Osteocyte (in vitro differentiated cells): ENCODE data around the gene KRT79. TPM values are rescaled to one million over a fixed set of nuclear protein-coding genes. Genes with fewer than 3 reads are reported as not detected.

ENCODE experiments used
- DNase-seq: peaks from one replicate; pipeline ENCODE4 v3.0.0; 2021; ENCODE audit warnings: mixed read lengths; ENCODE audit not compliant: unreplicated experiment; ENCODE audit errors: extremely low spot score
- H3K27ac Mint-ChIP-seq: one replicate; pipeline ENCODE4 v1.8.0; 2021; ENCODE audit warnings: mild to moderate bottlenecking, mixed read lengths; ENCODE audit not compliant: unreplicated experiment
- H3K27me3 Mint-ChIP-seq: one replicate; pipeline ENCODE4 v1.8.0; 2021; ENCODE audit warnings: mixed read lengths; ENCODE audit not compliant: unreplicated experiment
- H3K36me3 Mint-ChIP-seq: one replicate; pipeline ENCODE4 v1.8.0; 2021; ENCODE audit warnings: mixed read lengths; ENCODE audit not compliant: unreplicated experiment
- H3K4me1 Mint-ChIP-seq: one replicate; pipeline ENCODE4 v1.8.0; 2021; ENCODE audit warnings: mixed read lengths; ENCODE audit not compliant: unreplicated experiment
- H3K4me3 Mint-ChIP-seq: one replicate; pipeline ENCODE4 v1.8.0; 2021; ENCODE audit warnings: mild to moderate bottlenecking, moderate library complexity, mixed read lengths; ENCODE audit not compliant: unreplicated experiment
- H3K9me3 Mint-ChIP-seq: one replicate; pipeline ENCODE4 v1.8.0; 2021; ENCODE audit warnings: mixed read lengths; ENCODE audit not compliant: unreplicated experiment
- CTCF ChIP-seq: fragments of 200-600 bp; sonication (generic); IDR thresholded peaks from 2 replicates; pipeline ENCODE4 v1.5.0; 2021; ENCODE audit warnings: antibody characterized with exemption, mild to moderate bottlenecking, moderate library complexity
- total RNA-seq: library from RNA; stranded (reverse); gene quantifications from 2 replicates; pipeline ENCODE4 v1.2.1, GENCODE V29; 2021

KRT79 gene
- total RNA-seq, 1 donor from 2014 or later: not detected

GRCh38 chr12:52771505-52771904 lies 62.6 kb downstream of the KRT79 start:
- Mint-ChIP-seq H3K27me3 (peaks cover 46% of the 10 kb centered on the region), H3K4me1 (no peaks in the 10 kb centered on the region), H3K36me3 (no peaks in the 10 kb centered on the region), H3K4me3 (no peak overlapping the region), H3K9me3 (no peaks in the 10 kb centered on the region), H3K27ac (no peak overlapping the region)
- TF ChIP-seq CTCF: no peak
- DNase-seq: no peak

Other genes starting within 250 kb of the KRT79 start
- gene KRT72, start 232.8 kb downstream of the KRT79 start, total RNA-seq: not detected in 2 replicates
- not detected in 2 replicates for gene KRT73, start 215.8 kb downstream of the KRT79 start, total RNA-seq
- gene KRT2, start 182.1 kb downstream of the KRT79 start, total RNA-seq: not detected in 2 replicates
- gene KRT1, start 153.9 kb downstream of the KRT79 start, total RNA-seq: not detected in 2 replicates
- not detected in 2 replicates for gene KRT77, start 130.8 kb downstream of the KRT79 start, total RNA-seq
- not detected in 2 replicates for gene KRT76, start 57.0 kb downstream of the KRT79 start, total RNA-seq
- not detected in 2 replicates for gene KRT3, start 38.2 kb downstream of the KRT79 start, total RNA-seq
- gene KRT4, start 20.2 kb downstream of the KRT79 start, total RNA-seq: not detected in 2 replicates
- not detected in 2 replicates for gene KRT78, start 14.7 kb upstream of the KRT79 start, total RNA-seq
- gene KRT8, start 70.8 kb upstream of the KRT79 start, total RNA-seq: 18.6 and 19.8 TPM in 2 replicates
- 69.2 and 72.5 TPM in 2 replicates for gene KRT18, start 114.8 kb upstream of the KRT79 start, total RNA-seq
- 516 and 555 TPM in 2 replicates for gene EIF4B, start 172.1 kb upstream of the KRT79 start, total RNA-seq
- gene TNS2, start 215.8 kb upstream of the KRT79 start, total RNA-seq: 107 and 116 TPM in 2 replicates
- gene SPRYD3, start 245.1 kb upstream of the KRT79 start, total RNA-seq: 28.3 and 29.0 TPM in 2 replicates